SK-N-SH treated with all-trans-retinoic acid at 6 μM for 48 hours (cell line): ENCODE data around the gene PRMT1.

ENCODE experiments used
- ATAC-seq: fragments of 200-7000 bp; cut with Tn5 transposase; 3 replicates; pipeline ENCODE4 v1.9.1; 2020; ENCODE audit warnings: mild to moderate bottlenecking, moderate library complexity
- ARNTL ChIP-seq: fragments of 450-650 bp; formaldehyde crosslinking; IDR thresholded peaks from 2 replicates; pipeline ENCODE4 v1.5.0; 2020; ENCODE audit warnings: low read depth, mild to moderate bottlenecking, moderate library complexity, borderline replicate concordance
- BACH2 ChIP-seq: fragments of 250-450 bp; sonication (Bioruptor Pico); IDR thresholded peaks from 2 replicates; pipeline ENCODE4 v1.9.0; 2021; ENCODE audit warnings: mild to moderate bottlenecking, borderline replicate concordance
- CREB5 ChIP-seq: fragments of 250-450 bp; sonication (Bioruptor Pico); IDR thresholded peaks from 2 replicates; pipeline ENCODE4 v1.5.1; 2020; ENCODE audit warnings: low read depth, mild to moderate bottlenecking, moderate library complexity
- CSDC2 ChIP-seq: fragments of 250-450 bp; sonication (Bioruptor Pico); IDR thresholded peaks from 2 replicates; pipeline ENCODE4 v1.5.0; 2020; ENCODE audit warnings: mild to moderate bottlenecking, moderate library complexity
- CSRNP3 ChIP-seq: fragments of 250-450 bp; sonication (Bioruptor Pico); IDR thresholded peaks from 2 replicates; pipeline ENCODE4 v1.5.1; 2021; ENCODE audit warnings: mild to moderate bottlenecking, moderate library complexity
- ESRRG ChIP-seq: fragments of 250-450 bp; sonication (Bioruptor Pico); IDR thresholded peaks from 2 replicates; pipeline ENCODE4 v1.6.1; 2021; ENCODE audit warnings: mild to moderate bottlenecking
- GLIS3 ChIP-seq: fragments of 250-450 bp; sonication (Bioruptor Pico); IDR thresholded peaks from 2 replicates; pipeline ENCODE4 v1.5.0; 2020; ENCODE audit warnings: mild to moderate bottlenecking, moderate library complexity
- ISL1 ChIP-seq: fragments of 250-450 bp; sonication (Bioruptor Pico); IDR thresholded peaks from 2 replicates; pipeline ENCODE4 v2.1.2; 2022; ENCODE audit warnings: mild to moderate bottlenecking, moderate library complexity
- OSR1 ChIP-seq: fragments of 250-450 bp; sonication (Bioruptor Pico); IDR thresholded peaks from 2 replicates; pipeline ENCODE4 v1.8.0; 2022; ENCODE audit warnings: moderate library complexity, mild to moderate bottlenecking, inconsistent platforms
- PATZ1 ChIP-seq: fragments of 250-450 bp; sonication (Bioruptor Pico); IDR thresholded peaks from 2 replicates; pipeline ENCODE4 v1.8.0; 2020; ENCODE audit warnings: mild to moderate bottlenecking, moderate library complexity, borderline replicate concordance
- PPARA ChIP-seq: fragments of 250-450 bp; sonication (Bioruptor Pico); IDR thresholded peaks from 2 replicates; pipeline ENCODE4 v1.5.0; 2020; ENCODE audit warnings: mild to moderate bottlenecking, borderline replicate concordance
- RARB ChIP-seq: fragments of 250-450 bp; sonication (Bioruptor Pico); IDR thresholded peaks from 2 replicates; pipeline ENCODE4 v1.8.0; 2021; ENCODE audit warnings: mild to moderate bottlenecking, moderate library complexity
- TCF4 ChIP-seq: fragments of 250-450 bp; sonication (Bioruptor Pico); IDR thresholded peaks from 2 replicates; pipeline ENCODE4 v1.8.0; 2021; ENCODE audit warnings: mild to moderate bottlenecking, moderate library complexity, borderline replicate concordance
- TOX ChIP-seq: fragments of 250-450 bp; sonication (Bioruptor Pico); IDR thresholded peaks from 2 replicates; pipeline ENCODE4 v1.8.0; 2021; ENCODE audit warnings: mild to moderate bottlenecking, moderate library complexity, borderline replicate concordance
- ZC3H10 ChIP-seq: fragments of 250-450 bp; sonication (Bioruptor Pico); IDR thresholded peaks from 2 replicates; pipeline ENCODE4 v1.5.1; 2021; ENCODE audit warnings: mild to moderate bottlenecking, moderate library complexity
- ZFP3 ChIP-seq: fragments of 250-450 bp; sonication (Bioruptor Pico); IDR thresholded peaks from 2 replicates; pipeline ENCODE4 v1.5.0; 2020; ENCODE audit warnings: mild to moderate bottlenecking, moderate library complexity
- ZFP30 ChIP-seq: fragments of 450-650 bp; formaldehyde crosslinking; IDR thresholded peaks from 2 replicates; pipeline ENCODE4 v1.5.0; 2022; ENCODE audit warnings: mild to moderate bottlenecking, moderate library complexity
- ZNF565 ChIP-seq: fragments of 450-650 bp; formaldehyde crosslinking; conservative IDR thresholded peaks from 2 replicates; pipeline ENCODE4 v1.5.0; 2020; ENCODE audit warnings: low read depth, mild to moderate bottlenecking, moderate library complexity
- ZNF70 ChIP-seq: fragments of 450-650 bp; formaldehyde crosslinking; IDR thresholded peaks from 2 replicates; pipeline ENCODE4 v1.5.0; 2020; ENCODE audit warnings: mild to moderate bottlenecking, moderate library complexity
- ZNF8 ChIP-seq: fragments of 450-650 bp; formaldehyde crosslinking; IDR thresholded peaks from 2 replicates; pipeline ENCODE4 v1.5.0; 2020; ENCODE audit warnings: mild to moderate bottlenecking, moderate library complexity
- TF ChIP-seq, protein P1 (sequence below): fragments of 250-450 bp; sonication (Bioruptor Pico); IDR thresholded peaks from 2 replicates; pipeline ENCODE4 v1.8.0; 2021; ENCODE audit warnings: low read depth, mild to moderate bottlenecking, moderate library complexity, borderline replicate concordance
- TF ChIP-seq, protein P2 (sequence below): fragments of 250-450 bp; sonication (Bioruptor Pico); IDR thresholded peaks from 2 replicates; pipeline ENCODE4 v1.5.0; 2020; ENCODE audit warnings: mild to moderate bottlenecking, moderate library complexity

Gene PRMT1

GRCh38 chr19:49687566-49688316, 10.7 kb downstream of the PRMT1 start:
- ATAC-seq: no peak
- no peak for TF ChIP-seq OSR1 (CRISPR knock-in tag)
- no peak for TF ChIP-seq RARB
- TF ChIP-seq GLIS3 (CRISPR knock-in tag): no peak
- TF ChIP-seq, protein P1, sequence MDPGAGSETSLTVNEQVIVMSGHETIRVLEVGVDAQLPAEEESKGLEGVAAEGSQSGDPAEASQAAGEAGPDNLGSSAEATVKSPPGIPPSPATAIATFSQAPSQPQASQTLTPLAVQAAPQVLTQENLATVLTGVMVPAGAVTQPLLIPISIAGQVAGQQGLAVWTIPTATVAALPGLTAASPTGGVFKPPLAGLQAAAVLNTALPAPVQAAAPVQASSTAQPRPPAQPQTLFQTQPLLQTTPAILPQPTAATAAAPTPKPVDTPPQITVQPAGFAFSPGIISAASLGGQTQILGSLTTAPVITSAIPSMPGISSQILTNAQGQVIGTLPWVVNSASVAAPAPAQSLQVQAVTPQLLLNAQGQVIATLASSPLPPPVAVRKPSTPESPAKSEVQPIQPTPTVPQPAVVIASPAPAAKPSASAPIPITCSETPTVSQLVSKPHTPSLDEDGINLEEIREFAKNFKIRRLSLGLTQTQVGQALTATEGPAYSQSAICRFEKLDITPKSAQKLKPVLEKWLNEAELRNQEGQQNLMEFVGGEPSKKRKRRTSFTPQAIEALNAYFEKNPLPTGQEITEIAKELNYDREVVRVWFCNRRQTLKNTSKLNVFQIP: no peak
- TF ChIP-seq ZNF565: no peak
- TF ChIP-seq ZFP3 (CRISPR knock-in tag): no peak
- TF ChIP-seq ZC3H10 (CRISPR knock-in tag): no peak
- no peak for TF ChIP-seq CREB5 (CRISPR knock-in tag)
- TF ChIP-seq ARNTL (CRISPR knock-in tag): no peak
- no peak for TF ChIP-seq TCF4 (CRISPR knock-in tag)
- TF ChIP-seq PPARA (CRISPR knock-in tag): no peak
- TF ChIP-seq ZNF70: no peak
- no peak for TF ChIP-seq ISL1
- TF ChIP-seq, protein P2, sequence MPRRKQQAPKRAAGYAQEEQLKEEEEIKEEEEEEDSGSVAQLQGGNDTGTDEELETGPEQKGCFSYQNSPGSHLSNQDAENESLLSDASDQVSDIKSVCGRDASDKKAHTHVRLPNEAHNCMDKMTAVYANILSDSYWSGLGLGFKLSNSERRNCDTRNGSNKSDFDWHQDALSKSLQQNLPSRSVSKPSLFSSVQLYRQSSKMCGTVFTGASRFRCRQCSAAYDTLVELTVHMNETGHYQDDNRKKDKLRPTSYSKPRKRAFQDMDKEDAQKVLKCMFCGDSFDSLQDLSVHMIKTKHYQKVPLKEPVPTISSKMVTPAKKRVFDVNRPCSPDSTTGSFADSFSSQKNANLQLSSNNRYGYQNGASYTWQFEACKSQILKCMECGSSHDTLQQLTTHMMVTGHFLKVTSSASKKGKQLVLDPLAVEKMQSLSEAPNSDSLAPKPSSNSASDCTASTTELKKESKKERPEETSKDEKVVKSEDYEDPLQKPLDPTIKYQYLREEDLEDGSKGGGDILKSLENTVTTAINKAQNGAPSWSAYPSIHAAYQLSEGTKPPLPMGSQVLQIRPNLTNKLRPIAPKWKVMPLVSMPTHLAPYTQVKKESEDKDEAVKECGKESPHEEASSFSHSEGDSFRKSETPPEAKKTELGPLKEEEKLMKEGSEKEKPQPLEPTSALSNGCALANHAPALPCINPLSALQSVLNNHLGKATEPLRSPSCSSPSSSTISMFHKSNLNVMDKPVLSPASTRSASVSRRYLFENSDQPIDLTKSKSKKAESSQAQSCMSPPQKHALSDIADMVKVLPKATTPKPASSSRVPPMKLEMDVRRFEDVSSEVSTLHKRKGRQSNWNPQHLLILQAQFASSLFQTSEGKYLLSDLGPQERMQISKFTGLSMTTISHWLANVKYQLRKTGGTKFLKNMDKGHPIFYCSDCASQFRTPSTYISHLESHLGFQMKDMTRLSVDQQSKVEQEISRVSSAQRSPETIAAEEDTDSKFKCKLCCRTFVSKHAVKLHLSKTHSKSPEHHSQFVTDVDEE (CRISPR knock-in tag): no peak
- no peak for TF ChIP-seq CSDC2 (CRISPR knock-in tag)
- TF ChIP-seq ZNF8 (CRISPR knock-in tag): no peak
- TF ChIP-seq ZFP30: no peak
- no peak for TF ChIP-seq ESRRG (CRISPR knock-in tag)
- TF ChIP-seq PATZ1 (CRISPR knock-in tag): no peak
- TF ChIP-seq CSRNP3 (CRISPR knock-in tag): no peak
- TF ChIP-seq, all 23 proteins: peak for 0

GRCh38 chr19:49688531-49689132, 11.6 kb downstream of the PRMT1 start:
- TF ChIP-seq ZFP30 (no peak), RARB (no peak), ZNF8 (CRISPR knock-in tag) (no peak), ISL1 (no peak), TOX (CRISPR knock-in tag) (no peak), BACH2 (no peak), CREB5 (CRISPR knock-in tag) (no peak), CSRNP3 (CRISPR knock-in tag) (no peak), ESRRG (CRISPR knock-in tag) (no peak), OSR1 (CRISPR knock-in tag) (no peak), PPARA (CRISPR knock-in tag) (no peak), ZFP3 (CRISPR knock-in tag) (no peak), ZC3H10 (CRISPR knock-in tag) (no peak), CSDC2 (CRISPR knock-in tag) (no peak), GLIS3 (CRISPR knock-in tag) (no peak), TCF4 (CRISPR knock-in tag) (no peak)
- ATAC-seq: no peak
